Loucy (cell line): Measurements from ENCODE around the gene MALT1.

Experiments used
- H2AFZ ChIP-seq: fragments of 200-600 bp; sonication (generic); 2 replicates; pipeline ENCODE4 v1.6.0; 2016; ENCODE audit warnings: antibody characterized with exemption, mild to moderate bottlenecking, low read length, moderate library complexity
- H3F3A ChIP-seq: fragments of 200-600 bp; 2 replicates; pipeline ENCODE4 v1.6.0; 2016; ENCODE audit warnings: antibody characterized with exemption, low read depth, mild to moderate bottlenecking
- H3K27me3 ChIP-seq: fragments of 200-600 bp; sonication (generic); 2 replicates; pipeline ENCODE4 v1.6.1; 2014; ENCODE audit warnings: low read length, mild to moderate bottlenecking; ENCODE audit not compliant: insufficient read depth, poor library complexity, severe bottlenecking
- H3K36me3 ChIP-seq: fragments of 200-600 bp; sonication (generic); 2 replicates; pipeline ENCODE4 v1.6.1; 2016; ENCODE audit warnings: low read length; ENCODE audit not compliant: insufficient read depth
- H3K4me1 ChIP-seq: fragments of 200-600 bp; sonication (generic); 2 replicates; pipeline ENCODE4 v1.5.1; 2014; ENCODE audit warnings: low read length, mild to moderate bottlenecking; ENCODE audit not compliant: insufficient read depth, poor library complexity, severe bottlenecking
- H3K4me2 ChIP-seq: fragments of 200-600 bp; sonication (generic); 2 replicates; pipeline ENCODE4 v1.6.0; 2014; ENCODE audit warnings: antibody characterized with exemption, low read length, low read depth, mild to moderate bottlenecking; ENCODE audit not compliant: poor library complexity, severe bottlenecking
- H3K4me3 ChIP-seq: fragments of 200-600 bp; sonication (generic); 2 replicates; pipeline ENCODE4 v1.5.1; 2014; ENCODE audit warnings: low read length, mild to moderate bottlenecking, mixed read lengths; ENCODE audit not compliant: poor library complexity, severe bottlenecking
- H3K79me2 ChIP-seq: fragments of 200-600 bp; sonication (generic); 2 replicates; pipeline ENCODE4 v1.6.1; 2014; ENCODE audit warnings: low read length; ENCODE audit not compliant: insufficient read depth
- H3K9ac ChIP-seq: fragments of 200-600 bp; sonication (generic); 2 replicates; pipeline ENCODE4 v1.6.0; 2014; ENCODE audit warnings: mild to moderate bottlenecking, low read depth, low read length, moderate library complexity; ENCODE audit not compliant: poor library complexity, severe bottlenecking
- H3K9me2 ChIP-seq: fragments of 200-600 bp; sonication (generic); replicated peaks from 2 replicates; pipeline ENCODE4 v1.6.1; 2016; ENCODE audit warnings: low read depth, low read length, mixed read lengths
- H3K9me3 ChIP-seq: fragments of 200-600 bp; sonication (generic); 2 replicates; pipeline ENCODE4 v1.6.1; 2014; ENCODE audit warnings: mild to moderate bottlenecking, antibody characterized with exemption, low read length, low read depth; ENCODE audit not compliant: insufficient read depth
- H4K20me1 ChIP-seq: fragments of 200-600 bp; sonication (generic); 2 replicates; pipeline ENCODE4 v1.6.0; 2014; ENCODE audit warnings: antibody characterized with exemption, low read length, mild to moderate bottlenecking; ENCODE audit not compliant: insufficient read depth, poor library complexity, severe bottlenecking
- EZH2phosphoT487 ChIP-seq: fragments of 200-600 bp; IDR thresholded peaks from 2 replicates; pipeline ENCODE4 v1.6.1; 2018; ENCODE audit warnings: antibody characterized with exemption, mild to moderate bottlenecking, moderate library complexity, borderline replicate concordance
- TF ChIP-seq, protein P1 (sequence below): fragments of 200-600 bp; sonication (generic); conservative IDR thresholded peaks from 2 replicates; pipeline ENCODE4 v1.5.1; 2014; ENCODE audit warnings: mild to moderate bottlenecking, antibody characterized with exemption, low read length

The MALT1 gene

DNA sequence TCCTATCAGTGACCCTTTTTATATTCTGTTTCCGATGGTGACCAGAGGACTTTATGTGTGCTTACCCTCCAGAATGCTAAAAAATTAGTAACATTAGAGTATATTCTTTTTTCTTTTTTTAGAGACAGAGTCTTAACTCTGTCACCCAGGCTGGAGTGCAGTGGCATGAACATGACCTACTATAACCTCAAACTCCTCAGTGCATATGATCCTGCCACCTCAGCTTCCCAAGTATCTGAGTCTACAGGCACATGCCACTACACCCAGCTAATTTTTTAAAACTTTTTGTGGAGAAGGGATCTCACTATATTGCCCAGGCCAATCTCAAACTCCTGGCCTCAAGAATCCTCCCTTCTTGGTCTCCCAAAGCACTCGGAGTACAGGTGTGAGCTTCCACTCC lies 74.6 kb downstream of the MALT1 start:
- H3K9ac ChIP-seq: no peak overlapping the region
- H3K9me2 ChIP-seq: no peaks in the 10 kb centered on the region
- no peak overlapping the region for H3K4me2 ChIP-seq
- H3F3A ChIP-seq: no peaks in the 10 kb centered on the region
- H2AFZ ChIP-seq: no peak overlapping the region
- H4K20me1 ChIP-seq: no peaks in the 10 kb centered on the region
- H3K4me3 ChIP-seq: no peak overlapping the region
- TF ChIP-seq, protein P1, sequence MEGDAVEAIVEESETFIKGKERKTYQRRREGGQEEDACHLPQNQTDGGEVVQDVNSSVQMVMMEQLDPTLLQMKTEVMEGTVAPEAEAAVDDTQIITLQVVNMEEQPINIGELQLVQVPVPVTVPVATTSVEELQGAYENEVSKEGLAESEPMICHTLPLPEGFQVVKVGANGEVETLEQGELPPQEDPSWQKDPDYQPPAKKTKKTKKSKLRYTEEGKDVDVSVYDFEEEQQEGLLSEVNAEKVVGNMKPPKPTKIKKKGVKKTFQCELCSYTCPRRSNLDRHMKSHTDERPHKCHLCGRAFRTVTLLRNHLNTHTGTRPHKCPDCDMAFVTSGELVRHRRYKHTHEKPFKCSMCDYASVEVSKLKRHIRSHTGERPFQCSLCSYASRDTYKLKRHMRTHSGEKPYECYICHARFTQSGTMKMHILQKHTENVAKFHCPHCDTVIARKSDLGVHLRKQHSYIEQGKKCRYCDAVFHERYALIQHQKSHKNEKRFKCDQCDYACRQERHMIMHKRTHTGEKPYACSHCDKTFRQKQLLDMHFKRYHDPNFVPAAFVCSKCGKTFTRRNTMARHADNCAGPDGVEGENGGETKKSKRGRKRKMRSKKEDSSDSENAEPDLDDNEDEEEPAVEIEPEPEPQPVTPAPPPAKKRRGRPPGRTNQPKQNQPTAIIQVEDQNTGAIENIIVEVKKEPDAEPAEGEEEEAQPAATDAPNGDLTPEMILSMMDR: no peak
- no peak for TF ChIP-seq EZH2phosphoT487
- H3K9me3 ChIP-seq: 0 out of 2 replicates have a peak, but pooled peaks cover 10% of the 10 kb centered on the region
- H3K79me2 ChIP-seq: no peaks in the 10 kb centered on the region
- no peaks in the 10 kb centered on the region for H3K27me3 ChIP-seq
- H3K4me1 ChIP-seq: no peaks in the 10 kb centered on the region
- peaks cover 56% of the 10 kb centered on the region for H3K36me3 ChIP-seq

- no peak for TF ChIP-seq EZH2phosphoT487
- Histone ChIP-seq H3K4me2 (no peak overlapping the region), H3K4me3 (no peak overlapping the region), H3K9me2 (no peaks in the 10 kb centered on the region), H3K9me3 (0 out of 2 replicates have a peak, but pooled peaks cover 10% of the 10 kb centered on the region), H3K27me3 (no peaks in the 10 kb centered on the region), H3K4me1 (no peaks in the 10 kb centered on the region), H3F3A (no peaks in the 10 kb centered on the region), H2AFZ (no peak overlapping the region), H3K79me2 (no peaks in the 10 kb centered on the region), H4K20me1 (no peaks in the 10 kb centered on the region), H3K9ac (no peak overlapping the region), H3K36me3 (peaks cover 56% of the 10 kb centered on the region)
Observed at GRCh38 chr18:58748899-58749595, 77.8 kb downstream of the MALT1 start.

GRCh38 chr18:58753976-58754375 lies 82.7 kb downstream of the MALT1 start:
- H3K27me3 ChIP-seq: no peaks in the 10 kb centered on the region
- no peak overlapping the region for H3K4me2 ChIP-seq
- TF ChIP-seq, protein P1: no peak
- no peak for TF ChIP-seq EZH2phosphoT487
- peaks cover 17% of the 10 kb centered on the region for H3K36me3 ChIP-seq
- H3K4me1 ChIP-seq: no peaks in the 10 kb centered on the region
- no peaks in the 10 kb centered on the region for H3K79me2 ChIP-seq
- 0 out of 2 replicates have a peak, but pooled peaks cover 5% of the 10 kb centered on the region for H3K9me3 ChIP-seq
- H3F3A ChIP-seq: no peaks in the 10 kb centered on the region
- H2AFZ ChIP-seq: no peak overlapping the region
- H3K9ac ChIP-seq: no peak overlapping the region
- H4K20me1 ChIP-seq: no peaks in the 10 kb centered on the region
- no peak overlapping the region for H3K4me3 ChIP-seq
- H3K9me2 ChIP-seq: no peaks in the 10 kb centered on the region

- Histone ChIP-seq H3K4me1 (no peaks in the 10 kb centered on the region), H3K9ac (no peak overlapping the region), H2AFZ (no peak overlapping the region), H4K20me1 (no peaks in the 10 kb centered on the region), H3K4me3 (no peak overlapping the region), H3K27me3 (no peaks in the 10 kb centered on the region), H3K4me2 (no peak overlapping the region), H3K9me2 (no peaks in the 10 kb centered on the region), H3K36me3 (peaks cover 11% of the 10 kb centered on the region), H3K79me2 (no peaks in the 10 kb centered on the region), H3K9me3 (no peaks in the 10 kb centered on the region), H3F3A (no peaks in the 10 kb centered on the region)
- TF ChIP-seq, protein P1: no peak
- TF ChIP-seq EZH2phosphoT487: no peak
Observed at GRCh38 chr18:58754544-58755068, 83.3 kb downstream of the MALT1 start.
